ENCODE data around the gene C2orf72. TPM values are rescaled to one million over a fixed set of nuclear protein-coding genes. Genes with fewer than 3 reads are reported as not detected.

C2orf72 gene
- total and polyA plus RNA-seq, 4 donors = 0.28 to 1.3 (median 0.56) TPM

GRCh38 chr2:231010201-231010730 lies 27.1 kb upstream of the C2orf72 start:
- no peak for DNase-seq
- Histone ChIP-seq H3K9me3 (ENCODE audit: control insufficient read depth in 4 of 4, insufficient read depth in 3 of 4, low read length in 3 of 4) (no peaks in the 10 kb centered on the region), H3K4me3 (no peak overlapping the region), H3K4me1 (ENCODE audit: control insufficient read depth in 5 of 5, insufficient read depth in 5 of 5, low read length in 5 of 5) (no peaks in the 10 kb centered on the region), H3K27me3 (ENCODE audit: control insufficient read depth in 3 of 3, insufficient read depth in 3 of 3, low read length in 2 of 3) (peaks cover 0 to 2% (median 0%) of the 10 kb centered on the region in 3 donors), H3K9ac (ENCODE audit: insufficient read depth in 1 of 2, low read length in 2 of 2) (no peak overlapping the region), H3K36me3 (ENCODE audit: control insufficient read depth in 4 of 4, insufficient read depth in 4 of 4, low read length in 4 of 4) (no peaks in the 10 kb centered on the region), H3K27ac (ENCODE audit: low read depth in 1 of 2, low read length in 1 of 2) (no peak overlapping the region)
- 39 to 94% methylated on average over 2 of the region's 2 CpGs for WGBS, 2 donors
- ATAC-seq (ENCODE audit: insufficient read depth, low FRiP score) = no peak
- no peak for TF ChIP-seq CTCF (IDR thresholded peaks at IDR 0.05; ENCODE audit: control extremely low read depth, extremely low read depth)

GRCh38 chr2:231011526-231011925 lies 25.8 kb upstream of the C2orf72 start:
- H3K9me3 ChIP-seq (ENCODE audit: control insufficient read depth in 4 of 4, insufficient read depth in 3 of 4, low read length in 3 of 4) = no peaks in the 10 kb centered on the region
- TF ChIP-seq CTCF (IDR thresholded peaks at IDR 0.05; ENCODE audit: control extremely low read depth, extremely low read depth) = no peak
- H3K27ac ChIP-seq (ENCODE audit: low read depth in 1 of 2, low read length in 1 of 2) = no peak overlapping the region
- H3K9ac ChIP-seq (ENCODE audit: insufficient read depth in 1 of 2, low read length in 2 of 2) = no peak overlapping the region
- H3K27me3 ChIP-seq (ENCODE audit: control insufficient read depth in 3 of 3, insufficient read depth in 3 of 3, low read length in 2 of 3) = no peaks in the 10 kb centered on the region
- H3K4me1 ChIP-seq (ENCODE audit: control insufficient read depth in 5 of 5, insufficient read depth in 5 of 5, low read length in 5 of 5) = no peaks in the 10 kb centered on the region
- WGBS, 2 donors = 56 to 57% methylated on average over 2 of the region's 2 CpGs
- H3K4me3 ChIP-seq = no peak overlapping the region
- DNase-seq = no peak
- no peaks in the 10 kb centered on the region for H3K36me3 ChIP-seq (ENCODE audit: control insufficient read depth in 4 of 4, insufficient read depth in 4 of 4, low read length in 4 of 4)
- no peak for ATAC-seq (ENCODE audit: insufficient read depth, low FRiP score)

GRCh38 chr2:231012463-231012862 lies 24.9 kb upstream of the C2orf72 start:
- Histone ChIP-seq H3K9me3 (ENCODE audit: control insufficient read depth in 4 of 4, insufficient read depth in 3 of 4, low read length in 3 of 4) (no peaks in the 10 kb centered on the region), H3K27me3 (ENCODE audit: control insufficient read depth in 3 of 3, insufficient read depth in 3 of 3, low read length in 2 of 3) (no peaks in the 10 kb centered on the region), H3K4me3 (no peak overlapping the region), H3K4me1 (ENCODE audit: control insufficient read depth in 5 of 5, insufficient read depth in 5 of 5, low read length in 5 of 5) (no peaks in the 10 kb centered on the region), H3K9ac (ENCODE audit: insufficient read depth in 1 of 2, low read length in 2 of 2) (no peak overlapping the region), H3K36me3 (ENCODE audit: control insufficient read depth in 4 of 4, insufficient read depth in 4 of 4, low read length in 4 of 4) (no peaks in the 10 kb centered on the region), H3K27ac (ENCODE audit: low read depth in 1 of 2, low read length in 1 of 2) (no peak overlapping the region)
- WGBS, 2 donors = 69 to 85% methylated on average over 3 of the region's 3 CpGs
- ATAC-seq (ENCODE audit: insufficient read depth, low FRiP score) (no peak), DNase-seq (no peak)
- no peak for TF ChIP-seq CTCF (IDR thresholded peaks at IDR 0.05; ENCODE audit: control extremely low read depth, extremely low read depth)

GRCh38 chr2:231013820-231014219 lies 23.5 kb upstream of the C2orf72 start:
- no peak for ATAC-seq (ENCODE audit: insufficient read depth, low FRiP score)
- Histone ChIP-seq H3K27me3 (ENCODE audit: control insufficient read depth in 3 of 3, insufficient read depth in 3 of 3, low read length in 2 of 3) (no peaks in the 10 kb centered on the region), H3K36me3 (ENCODE audit: control insufficient read depth in 4 of 4, insufficient read depth in 4 of 4, low read length in 4 of 4) (no peaks in the 10 kb centered on the region), H3K4me3 (no peak overlapping the region), H3K9me3 (ENCODE audit: control insufficient read depth in 4 of 4, insufficient read depth in 3 of 4, low read length in 3 of 4) (no peaks in the 10 kb centered on the region), H3K4me1 (ENCODE audit: control insufficient read depth in 5 of 5, insufficient read depth in 5 of 5, low read length in 5 of 5) (no peaks in the 10 kb centered on the region), H3K9ac (ENCODE audit: insufficient read depth in 1 of 2, low read length in 2 of 2) (no peak overlapping the region), H3K27ac (ENCODE audit: low read depth in 1 of 2, low read length in 1 of 2) (no peak overlapping the region)
- no peak for DNase-seq
- TF ChIP-seq CTCF (IDR thresholded peaks at IDR 0.05; ENCODE audit: control extremely low read depth, extremely low read depth) = no peak
- 28 to 35% methylated on average over 3 of the region's 3 CpGs for WGBS, 2 donors

All from lung (tissue), 12 donors.